ENCODE measurements around the gene B9D2.
"Not testable (repeated sequence)": the region's sequence is repeated elsewhere in the genome, so short reads cannot be mapped to it uniquely, and the experiment has no call there.

B9D2 gene

DNA sequence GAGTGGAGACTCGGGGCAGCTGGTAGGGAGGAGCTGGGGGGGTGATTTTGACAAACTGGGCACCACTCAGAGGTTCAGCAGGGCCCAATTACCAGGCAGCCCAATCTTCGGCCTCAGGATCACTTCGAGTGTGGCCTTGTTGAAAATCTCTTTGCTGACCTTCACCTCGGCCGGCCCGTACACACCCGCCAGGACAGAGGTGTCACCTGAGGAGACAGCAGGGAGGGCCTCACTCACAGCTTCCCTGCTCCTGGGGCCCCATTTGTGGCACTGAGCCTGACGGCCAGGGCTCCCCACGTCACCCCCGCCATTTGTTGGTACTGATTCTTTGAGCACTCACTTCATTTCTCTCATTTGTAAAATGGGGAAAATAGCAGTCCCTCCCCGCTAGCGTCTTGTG lies 28.8 kb upstream of the B9D2 start:
- in situ Hi-C loops (cut with MboI; ENCODE audit: low sequenced_read_pairs): no loop called here

DNA sequence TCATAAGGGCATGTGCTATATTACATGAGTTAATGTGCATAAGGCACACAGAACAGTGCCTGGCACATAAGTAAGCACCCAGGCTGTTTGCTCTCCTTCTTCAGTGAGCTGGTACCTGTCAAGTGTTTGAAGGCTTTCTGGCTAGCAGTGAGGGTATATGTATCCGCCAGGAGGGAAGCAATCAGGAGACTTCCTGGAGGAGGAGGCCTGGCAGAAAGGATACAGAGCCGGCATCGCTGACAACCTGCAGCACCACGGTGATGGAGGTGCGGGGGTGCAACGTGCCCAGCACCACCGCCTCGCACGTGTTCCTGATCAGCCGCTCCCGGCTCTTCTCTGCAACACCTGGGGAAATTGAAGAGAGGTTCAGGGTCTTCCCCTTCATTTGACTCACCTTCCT lies 27.7 kb upstream of the B9D2 start:
- in situ Hi-C loops (cut with MboI; ENCODE audit: low sequenced_read_pairs): no loop called here

DNA sequence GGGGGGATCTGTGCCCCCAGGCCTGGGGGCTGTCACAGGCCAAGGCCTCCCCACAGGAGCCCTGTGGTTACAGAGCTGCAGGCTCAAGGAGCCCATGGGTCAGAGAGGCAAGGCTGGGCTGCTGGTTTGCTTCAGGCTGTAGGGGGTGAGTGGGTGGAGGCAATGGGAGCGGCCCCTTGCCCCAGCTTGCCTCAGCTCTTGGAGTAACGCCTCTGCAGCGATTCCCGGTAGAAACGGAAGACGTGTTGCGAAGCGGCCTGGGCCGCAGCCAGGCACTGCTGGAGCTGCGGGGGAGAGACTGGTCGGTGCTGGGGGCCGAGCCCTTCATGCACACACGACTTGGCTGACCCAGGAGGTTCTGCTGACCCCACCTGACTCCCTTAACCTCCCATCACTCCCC lies 22.5 kb upstream of the B9D2 start:
- in situ Hi-C loops (cut with MboI; ENCODE audit: low sequenced_read_pairs): no loop called here

DNA sequence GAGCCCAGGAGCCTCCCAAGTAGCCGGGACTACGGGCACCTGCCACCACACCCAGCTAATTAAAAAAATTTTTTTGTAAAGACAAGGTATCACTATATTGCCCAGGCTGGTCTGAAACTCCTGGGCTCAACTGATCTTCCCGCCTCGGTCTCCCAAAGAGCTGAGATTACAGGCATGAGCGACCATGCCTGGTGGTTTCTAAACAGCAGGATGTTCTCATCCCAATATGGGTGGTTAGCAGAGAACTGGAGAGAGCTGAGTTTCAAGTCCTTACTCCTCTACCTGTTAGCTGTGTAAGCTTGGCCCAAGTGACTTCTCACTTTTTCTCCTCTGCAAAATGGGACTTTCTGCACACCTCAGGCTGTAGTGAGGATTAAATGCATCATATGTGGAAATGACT lies 20.4 kb upstream of the B9D2 start:
- in situ Hi-C loops (cut with MboI; ENCODE audit: low sequenced_read_pairs): no loop called here

DNA sequence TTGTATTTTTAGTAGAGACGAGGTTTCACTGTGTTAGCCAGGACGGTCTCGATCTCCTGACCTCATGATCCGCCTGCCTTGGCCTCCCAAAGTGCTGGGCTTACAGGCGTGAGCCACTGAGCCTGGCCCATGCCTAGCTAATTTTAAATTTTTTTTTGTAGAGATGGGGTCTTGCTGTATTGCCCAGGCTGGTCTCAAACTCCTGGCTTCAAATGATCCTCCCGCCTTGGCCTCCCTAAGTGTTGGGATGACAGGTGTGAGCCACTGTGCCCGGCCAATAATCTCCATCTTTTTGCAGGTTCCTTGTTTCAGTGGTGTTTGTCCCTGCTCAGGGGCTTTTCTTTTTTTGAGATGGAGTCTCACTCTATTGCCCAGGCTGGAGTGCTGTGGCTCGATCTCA lies 17.6 kb upstream of the B9D2 start:
- in situ Hi-C loops (cut with MboI; ENCODE audit: low sequenced_read_pairs): not testable (repeated sequence)

DNA sequence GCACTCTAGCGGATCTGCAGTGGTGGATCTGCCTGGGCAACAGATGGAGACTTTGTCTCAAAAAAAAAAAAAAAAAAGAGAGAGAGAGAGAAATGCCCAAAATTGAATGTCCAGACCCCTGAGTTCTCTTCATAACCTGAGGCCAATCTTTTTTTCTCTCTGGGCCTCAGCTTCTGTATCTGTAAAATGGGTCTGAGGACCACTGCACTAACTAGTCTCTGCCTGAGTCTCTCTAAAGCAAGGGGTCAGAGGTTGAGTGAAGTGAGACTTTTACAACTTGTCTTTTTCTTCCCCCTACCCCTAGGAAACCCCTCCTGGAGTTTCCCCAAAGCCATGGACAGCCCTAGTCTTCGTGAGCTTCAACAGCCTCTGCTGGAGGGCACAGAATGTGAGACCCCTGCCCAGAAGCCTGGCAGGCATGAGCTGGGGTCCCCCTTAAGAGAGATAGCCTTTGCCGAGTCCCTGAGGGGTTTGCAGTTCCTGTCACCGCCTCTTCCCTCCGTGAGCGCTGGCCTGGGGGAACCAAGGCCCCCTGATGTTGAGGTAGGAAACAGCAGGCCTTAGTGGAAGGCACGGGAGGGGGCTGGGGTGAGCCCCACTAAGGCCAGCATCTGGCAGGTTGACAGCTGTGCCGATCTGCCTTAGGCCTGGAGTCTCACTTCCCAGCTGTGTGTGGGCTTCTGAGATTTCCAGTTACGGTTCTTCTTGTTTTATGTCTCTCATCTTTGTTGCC lies 14.2 kb upstream of the B9D2 start:
- in situ Hi-C loops (cut with MboI; ENCODE audit: low sequenced_read_pairs): no loop called here

DNA sequence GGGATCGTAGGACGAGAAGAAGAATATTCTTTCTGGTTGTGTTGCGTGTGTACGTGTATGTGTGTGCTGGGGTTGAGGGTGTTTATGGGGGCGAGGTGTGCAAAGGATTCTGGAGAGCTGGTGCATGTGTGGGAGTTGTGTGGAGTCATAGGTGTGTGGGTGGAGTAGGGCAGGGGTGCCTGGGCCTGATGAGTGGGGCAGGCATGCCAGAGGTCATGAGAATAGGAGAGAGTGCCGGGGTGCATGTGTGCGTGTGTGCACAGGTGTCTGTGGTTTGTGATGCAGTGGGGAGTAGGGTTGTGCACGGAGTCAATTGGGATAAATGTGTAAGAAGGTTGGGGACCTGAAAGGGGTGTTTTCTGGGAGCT lies 13.0 kb upstream of the B9D2 start:
- in situ Hi-C loops (cut with MboI; ENCODE audit: low sequenced_read_pairs): no loop called here

DNA sequence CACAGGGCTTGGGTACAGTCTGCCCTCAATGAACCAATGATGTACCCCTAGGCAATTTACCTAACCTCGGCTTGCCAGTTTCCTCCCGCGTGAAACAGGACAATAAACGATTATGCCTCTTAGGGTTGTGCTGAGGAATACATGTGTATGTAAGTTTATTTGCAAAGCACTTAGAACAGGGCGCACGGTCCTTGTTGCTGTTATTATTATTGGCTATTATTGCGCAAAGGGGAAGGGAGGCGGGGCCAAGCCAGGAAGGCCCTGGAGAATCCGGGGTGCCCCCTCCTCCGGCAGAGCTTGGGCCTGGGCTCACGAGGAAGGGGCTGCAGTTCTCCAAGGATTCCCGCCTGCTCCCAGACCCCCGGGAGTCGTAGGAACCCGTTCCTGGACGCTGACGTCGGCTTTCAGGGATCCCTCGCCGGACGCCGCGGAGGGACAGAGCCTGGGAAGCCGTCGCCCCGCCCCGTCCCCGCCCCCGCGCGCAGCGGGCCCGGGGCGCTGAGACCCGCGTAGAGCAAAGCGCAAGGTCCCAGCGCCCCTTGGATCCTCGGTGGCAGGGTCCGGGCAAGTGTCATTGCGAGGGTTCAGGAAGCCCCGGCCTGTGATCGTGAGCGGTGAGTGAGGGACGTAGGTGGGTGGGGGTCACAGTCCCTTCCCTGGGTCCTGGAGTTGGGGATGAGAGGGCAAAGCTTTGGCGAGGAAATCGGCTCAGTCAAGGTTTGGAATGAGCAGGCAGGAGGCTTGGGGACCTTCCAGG lies 12.5 kb upstream of the B9D2 start, which contains the start of gene TMEM91:
TSS of gene TMEM91 (plus strand) at position 293 of the 757 bp plus-strand sequence. CDS start 1,777 bp downstream, outside the sequence.
- in situ Hi-C loops (cut with MboI; ENCODE audit: low sequenced_read_pairs): no loop called here

DNA sequence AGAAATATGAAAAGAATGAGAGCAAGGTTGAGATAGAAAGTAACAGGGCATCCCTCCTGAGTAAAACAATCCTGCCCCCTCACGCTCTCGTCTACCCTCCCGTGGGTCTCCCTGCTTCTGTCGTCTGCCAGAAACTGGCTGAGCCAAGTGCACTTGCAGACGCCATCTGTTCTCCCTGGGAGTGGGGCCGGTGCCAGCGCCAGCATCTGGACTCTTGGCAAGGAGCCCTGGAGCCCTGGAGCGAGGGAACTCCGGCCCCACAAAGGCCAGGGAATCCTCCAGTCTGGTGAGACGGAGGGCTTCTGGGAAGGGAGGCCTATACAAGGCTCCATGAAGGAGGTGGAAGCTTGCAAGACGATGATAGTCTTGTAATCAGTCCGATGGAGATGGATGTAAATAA lies 10.0 kb upstream of the B9D2 start:
- in situ Hi-C loops (cut with MboI; ENCODE audit: low sequenced_read_pairs): no loop called here

DNA sequence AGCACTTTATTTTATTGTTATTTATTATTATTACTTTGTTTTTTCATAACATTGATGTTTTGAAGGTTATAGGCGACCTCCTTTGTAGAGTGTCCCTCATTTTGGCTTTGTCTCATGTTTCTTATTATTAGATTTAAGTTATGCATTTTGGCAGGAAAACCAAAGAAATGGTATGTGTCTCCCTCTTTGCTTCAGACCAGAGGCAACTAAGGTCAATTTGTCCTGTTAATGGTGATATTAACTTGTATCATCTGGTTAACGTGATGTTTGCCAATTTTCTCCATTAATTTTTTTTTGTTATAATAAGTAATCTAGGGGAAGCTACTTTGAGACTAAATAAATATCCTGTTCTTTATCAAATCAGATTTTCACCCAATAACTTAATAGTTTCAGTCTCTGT lies 8.6 kb upstream of the B9D2 start:
- in situ Hi-C loops (cut with MboI; ENCODE audit: low sequenced_read_pairs): no loop called here

DNA sequence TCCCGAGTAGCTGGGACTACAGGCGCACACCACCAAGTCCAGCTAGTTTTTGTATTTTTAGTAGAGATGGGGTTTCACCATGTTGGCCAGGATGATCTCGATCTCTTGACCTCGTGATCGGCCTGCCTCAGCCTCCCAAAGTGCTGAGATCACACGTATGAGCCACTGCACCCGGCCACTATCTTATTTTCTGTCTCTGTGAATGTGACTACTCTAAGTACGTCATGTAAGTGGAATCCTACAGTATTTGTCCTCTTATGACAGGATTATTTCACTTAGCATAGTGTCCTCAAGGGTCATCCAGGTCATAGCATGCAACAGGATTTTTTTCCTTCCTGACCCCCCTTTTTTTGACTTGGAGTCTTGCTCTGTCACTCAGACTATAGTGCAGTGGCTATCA lies 7.6 kb upstream of the B9D2 start:
- in situ Hi-C loops (cut with MboI; ENCODE audit: low sequenced_read_pairs): no loop called here

DNA sequence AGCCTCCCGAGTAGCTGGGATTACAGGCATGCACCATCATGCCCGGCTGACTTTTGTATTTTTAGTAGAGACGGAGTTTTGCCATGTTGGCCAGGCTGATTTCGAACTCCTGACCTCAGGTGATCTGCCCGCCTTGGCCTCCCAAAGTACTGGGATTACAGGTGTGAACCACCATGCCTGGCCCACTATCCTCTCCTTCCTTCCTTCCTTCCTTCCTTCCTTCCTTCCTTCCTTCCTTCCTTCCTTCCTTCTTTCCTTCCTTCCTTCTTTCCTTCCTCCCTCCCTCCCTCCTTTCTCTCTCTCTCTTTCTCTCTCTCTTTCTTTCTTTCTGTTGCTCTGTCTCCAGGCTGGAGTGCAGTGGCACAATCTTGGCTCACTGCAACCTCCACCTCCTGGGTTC lies 7.2 kb upstream of the B9D2 start:
- in situ Hi-C loops (cut with MboI; ENCODE audit: low sequenced_read_pairs): not testable (repeated sequence)

DNA sequence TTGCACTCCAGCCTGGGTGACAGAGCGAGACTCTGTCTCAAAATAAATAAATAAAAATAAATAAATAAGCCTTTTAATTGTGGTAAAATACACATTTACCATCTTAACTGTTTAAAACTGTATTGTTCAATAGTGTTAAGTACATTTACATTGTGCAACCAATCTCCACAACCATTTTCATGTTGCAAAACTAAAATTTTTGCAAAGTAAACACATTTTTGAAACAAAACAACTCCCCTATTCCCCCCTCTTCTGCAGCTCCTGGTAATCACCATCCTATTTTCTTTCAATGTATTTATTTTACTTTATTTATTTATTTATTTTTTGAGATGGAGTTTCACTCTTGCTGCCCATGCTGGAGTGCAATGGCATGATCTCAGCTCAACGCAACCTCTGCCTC lies 5.8 kb upstream of the B9D2 start:
- in situ Hi-C loops (cut with MboI; ENCODE audit: low sequenced_read_pairs): no loop called here

DNA sequence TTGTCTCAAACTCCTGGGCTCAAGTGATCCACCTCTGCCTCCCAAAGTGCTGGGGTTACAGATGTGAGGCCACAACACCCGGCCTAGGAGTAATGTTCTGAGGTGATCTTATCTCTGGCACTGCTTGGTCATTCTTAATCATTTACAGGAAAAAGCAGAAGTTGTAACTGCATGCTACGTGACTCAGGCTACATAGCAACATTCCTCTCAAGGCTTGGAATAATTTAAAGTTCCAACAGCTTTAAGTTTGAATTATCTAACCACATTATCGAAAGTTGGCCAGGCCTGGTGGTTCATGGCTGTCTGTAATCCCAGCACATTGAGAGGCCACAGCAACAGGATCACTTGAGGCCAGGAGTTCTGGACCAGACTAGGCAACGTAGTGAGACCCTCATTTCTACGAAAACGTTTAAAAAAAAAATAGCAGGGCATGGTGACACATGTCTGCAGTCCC lies 3.9 kb upstream of the B9D2 start:
- in situ Hi-C loops (cut with MboI; ENCODE audit: low sequenced_read_pairs): no loop called here

DNA sequence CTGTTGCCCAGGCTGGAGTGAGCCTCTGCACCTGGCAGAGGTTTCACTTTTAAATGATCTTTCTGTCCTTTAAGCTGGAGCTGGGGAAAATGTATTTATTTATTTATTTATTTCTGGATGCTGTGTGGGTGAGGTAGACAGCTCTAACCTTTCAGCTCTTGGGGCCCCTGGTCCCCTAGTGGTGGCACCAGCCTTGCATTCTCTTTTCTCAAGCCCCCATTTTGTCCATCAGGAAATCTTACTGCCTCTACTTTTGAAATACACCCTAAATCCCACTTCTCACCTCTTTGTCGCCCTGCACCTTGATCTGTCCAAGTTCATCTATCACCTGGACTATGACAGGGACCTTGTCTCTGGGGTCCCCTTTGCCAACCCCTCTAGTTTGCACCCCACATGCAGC lies 2.1 kb upstream of the B9D2 start:
- in situ Hi-C loops (cut with MboI; ENCODE audit: low sequenced_read_pairs): no loop called here

DNA sequence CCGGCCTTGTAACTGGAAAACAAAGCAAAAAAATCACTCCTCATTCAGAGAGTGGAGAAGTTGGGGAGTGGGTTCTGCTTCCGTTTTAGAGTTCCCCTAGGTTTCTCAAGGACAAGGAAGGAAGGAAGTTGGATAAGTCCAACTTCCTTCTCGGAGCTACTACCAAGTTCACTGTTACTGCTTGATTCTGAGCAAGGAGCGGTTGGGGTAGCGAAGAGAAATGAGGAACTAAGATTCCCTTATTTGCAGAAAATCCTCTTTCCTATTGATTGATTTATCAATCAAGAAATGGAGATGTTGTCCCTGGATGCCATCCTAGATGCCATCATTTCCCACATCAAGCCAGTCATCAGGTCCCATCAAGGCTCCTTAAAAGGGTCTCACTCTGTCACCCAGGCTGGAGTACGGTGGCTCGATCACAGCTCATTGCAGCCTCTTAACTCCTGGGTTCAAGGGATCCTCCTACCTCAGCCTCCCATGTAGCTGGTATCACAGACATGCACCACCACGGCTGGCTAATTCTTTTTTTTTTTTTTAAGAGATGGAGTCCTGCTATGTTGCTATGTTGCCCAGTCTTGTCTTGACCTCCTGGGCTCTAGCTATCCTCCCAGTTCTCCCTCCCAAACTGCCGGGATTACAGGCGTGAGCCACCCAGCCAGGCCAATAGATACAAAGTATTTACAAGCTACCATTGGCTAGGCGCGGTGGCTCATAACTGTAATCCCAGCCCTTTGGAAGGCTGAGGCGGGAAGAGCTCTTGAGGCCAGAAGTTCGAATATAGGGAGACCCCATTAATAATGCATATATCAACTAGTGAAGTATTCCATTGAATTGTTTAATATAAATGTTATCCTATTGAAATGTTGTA lies 809 bp upstream of the B9D2 start:
- in situ Hi-C loops (cut with MboI; ENCODE audit: low sequenced_read_pairs): no loop called here

DNA sequence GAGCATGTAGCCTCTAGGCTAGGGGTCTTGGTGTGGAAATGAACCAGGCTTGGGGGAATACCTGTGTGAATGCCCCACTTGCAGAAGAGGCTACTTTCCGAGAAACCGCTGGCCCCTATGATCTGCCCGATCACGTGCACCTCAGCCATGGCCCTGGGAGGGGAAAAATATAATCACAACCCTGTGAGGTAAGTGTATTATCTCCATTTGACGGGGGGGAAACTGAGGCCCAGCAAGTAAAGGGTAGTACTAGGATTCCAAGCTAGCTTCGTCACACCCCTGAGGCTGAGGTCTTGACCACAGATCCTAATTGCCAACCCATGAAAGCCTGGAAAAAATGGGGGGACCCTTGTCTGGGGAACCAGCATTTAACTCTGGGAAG lies 587 bp downstream of the B9D2 start:
- in situ Hi-C loops (cut with MboI; ENCODE audit: low sequenced_read_pairs): no loop called here

DNA sequence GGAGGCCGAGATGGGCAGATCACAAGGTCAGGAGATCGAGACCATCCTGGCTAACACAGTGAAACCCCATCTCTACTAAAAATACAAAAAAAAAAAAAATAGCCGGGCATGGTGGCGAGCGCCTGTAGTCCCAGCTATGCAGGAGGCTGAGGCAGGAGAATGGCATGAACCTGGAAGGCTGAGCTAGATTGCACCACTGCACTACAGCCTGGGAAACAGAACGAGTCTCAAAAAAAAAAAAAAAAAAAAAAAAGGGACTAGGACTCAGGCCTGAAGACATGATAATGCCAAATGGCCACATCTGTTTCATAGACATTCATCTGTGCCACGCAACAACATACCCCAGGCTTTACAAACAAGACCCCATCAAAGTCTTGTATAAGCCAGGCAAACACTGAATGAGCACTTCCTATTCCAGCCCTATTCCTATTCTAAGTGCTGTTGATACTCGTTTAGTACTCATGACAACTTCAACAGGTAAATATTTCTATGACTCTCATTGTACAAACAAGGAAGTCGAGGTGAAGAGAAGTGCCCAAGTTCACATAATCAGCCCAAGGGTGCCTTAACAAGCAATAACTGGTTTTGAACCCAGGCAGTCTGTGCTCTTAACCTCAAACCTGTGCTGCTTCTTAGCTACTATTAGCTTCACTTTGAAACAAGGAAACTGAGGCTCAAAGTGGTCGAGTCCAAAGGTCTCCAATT lies 1.7 kb downstream of the B9D2 start:
- in situ Hi-C loops (cut with MboI; ENCODE audit: low sequenced_read_pairs): no loop called here

DNA sequence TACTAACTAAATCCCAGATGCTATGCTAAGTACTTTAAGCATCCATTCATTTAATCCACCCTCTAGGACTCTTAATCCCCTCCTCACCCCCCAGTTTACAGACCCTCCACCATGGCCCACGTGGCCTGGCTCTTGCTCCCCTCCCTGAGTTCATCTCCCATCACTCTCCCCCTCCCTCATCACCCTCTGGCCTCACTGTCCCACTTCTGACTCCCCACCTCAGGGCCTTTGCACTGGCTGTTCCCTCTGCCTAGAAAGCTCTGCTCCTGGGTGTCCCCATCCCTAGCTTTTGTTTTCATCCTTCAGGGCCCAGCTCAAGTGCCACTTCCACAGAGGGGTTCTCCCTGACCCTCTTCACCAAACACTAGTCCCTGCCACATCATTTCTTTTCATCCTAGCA lies 4.2 kb downstream of the B9D2 start:
- in situ Hi-C loops (cut with MboI; ENCODE audit: low sequenced_read_pairs): no loop called here

DNA sequence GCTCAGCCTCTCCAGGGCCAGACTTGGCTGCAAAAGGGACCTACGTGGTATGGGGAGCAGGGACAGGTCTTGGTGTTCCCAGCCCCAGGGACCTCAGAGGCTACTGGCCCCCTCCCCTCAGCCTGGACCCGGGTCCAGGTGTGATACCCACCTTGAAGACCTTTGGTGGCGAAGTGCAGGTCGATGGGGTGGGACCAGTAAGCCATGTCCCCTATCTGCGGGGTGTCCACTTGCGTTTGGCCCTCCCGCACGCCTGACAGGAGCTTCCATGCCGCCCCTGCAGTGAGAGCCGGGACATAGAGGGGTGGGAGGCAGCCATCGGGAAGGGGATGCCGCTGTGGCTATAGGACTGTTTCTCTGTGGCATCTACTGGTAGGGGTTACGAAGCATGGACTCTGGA lies 6.2 kb downstream of the B9D2 start:
- in situ Hi-C loops (cut with MboI; ENCODE audit: low sequenced_read_pairs): no loop called here

All from HL-60/S4 treated with retinoic acid at 250 ng/mL for 4 days and 3 days (cell line).